A673 (cell line): ENCODE results near the gene LARP4B. TPM values are rescaled to one million over a fixed set of nuclear protein-coding genes. Genes with fewer than 3 reads are reported as not detected.

Experiments used
- BruUV-seq: library from RNA; stranded (reverse); fragments of 400-500 nt; replicated peaks from 2 replicates; lab custom pipeline; 2021; lab: Mats Ljungman, UMichigan
- CTCF ChIA-PET: fragments of 300-600 bp; sonication (Branson Sonifier 250); formaldehyde crosslinking; loops from one replicate; lab custom pipeline; 2022; ENCODE audit warnings: antibody characterized with exemption; lab: Charles Lee
- POLR2A ChIA-PET: fragments of 300-600 bp; sonication (Branson Sonifier 250); formaldehyde crosslinking; loops from one replicate; lab custom pipeline; 2022; ENCODE audit warnings: antibody characterized with exemption; ENCODE audit not compliant: low non-redundant PET; lab: Charles Lee
- DNase-seq: peaks from one replicate; pipeline ENCODE4 v3.0.0-alpha.2; 2015; ENCODE audit warnings: low spot score
- H3K27ac ChIP-seq: fragments of 200-600 bp; sonication (generic); 2 replicates; pipeline ENCODE4 v1.5.1; 2016; ENCODE audit warnings: mixed run types, low read depth, mild to moderate bottlenecking, mixed read lengths, antibody characterized with exemption, low read length; ENCODE audit not compliant: poor library complexity, severe bottlenecking
- H3K27me3 ChIP-seq: fragments of 200-600 bp; sonication (generic); replicated peaks from 2 replicates; pipeline ENCODE4 v1.6.1; 2017; ENCODE audit warnings: mixed run types, low read depth, mild to moderate bottlenecking, mixed read lengths, antibody characterized with exemption, low read length; ENCODE audit not compliant: insufficient read depth, poor library complexity
- H3K36me3 ChIP-seq: fragments of 200-600 bp; sonication (generic); 2 replicates; pipeline ENCODE4 v1.6.1; 2016; ENCODE audit warnings: mixed run types, mild to moderate bottlenecking, mixed read lengths, antibody characterized with exemption, low read length; ENCODE audit not compliant: insufficient read depth, poor library complexity, severe bottlenecking
- H3K4me1 ChIP-seq: fragments of 200-600 bp; sonication (generic); 2 replicates; pipeline ENCODE4 v1.6.1; 2017; ENCODE audit warnings: mixed run types, mild to moderate bottlenecking, mixed read lengths, antibody characterized with exemption, low read length; ENCODE audit not compliant: insufficient read depth, poor library complexity, severe bottlenecking
- H3K4me3 ChIP-seq: fragments of 200-600 bp; sonication (generic); 2 replicates; pipeline ENCODE4 v1.5.1; 2016; ENCODE audit warnings: low read depth, mixed run types, mild to moderate bottlenecking, mixed read lengths, low read length; ENCODE audit not compliant: poor library complexity, severe bottlenecking
- H3K9me3 ChIP-seq: fragments of 200-600 bp; sonication (generic); 2 replicates; pipeline ENCODE4 v1.6.1; 2016; ENCODE audit warnings: mixed run types, low read depth, mild to moderate bottlenecking, mixed read lengths, antibody characterized with exemption, low read length; ENCODE audit not compliant: poor library complexity, severe bottlenecking
- CTCF ChIP-seq: fragments of 300-800, 200-600 bp; sonication (generic); conservative IDR thresholded peaks from 2 replicates; pipeline ENCODE4 v1.5.1; 2017; ENCODE audit warnings: low read depth, mild to moderate bottlenecking, antibody characterized with exemption, low read length, moderate library complexity, mixed read lengths
- EZH2 ChIP-seq: fragments of 200-600 bp; sonication (generic); IDR thresholded peaks from 2 replicates; pipeline ENCODE4 v1.6.1; 2017; ENCODE audit warnings: borderline replicate concordance, low read depth, mild to moderate bottlenecking, mixed read lengths, antibody characterized with exemption, low read length; ENCODE audit not compliant: poor library complexity, severe bottlenecking
- intact Hi-C: fragments of 100-400 bp; cut with micrococcal nuclease; formaldehyde crosslinking; loops from one replicate; pipeline ENCODE4 v1.10.0; 2022; ENCODE audit not compliant: unreplicated experiment
- total RNA-seq: library from RNA; stranded (reverse); gene quantifications from 2 replicates; pipeline ENCODE4 v1.2.3, GENCODE V29; 2021

The LARP4B gene
- total RNA-seq, 1 experiment from 2014 or later: 101 TPM

GRCh38 chr10:905503-905902 lies 26.0 kb downstream of the LARP4B start:
- no peaks in the 10 kb centered on the region for H3K27me3 ChIP-seq
- peak; percentile 11 for DNase-seq
- POLR2A ChIA-PET: no interaction called here
- H3K4me1 ChIP-seq: peaks cover 6% of the 10 kb centered on the region
- no TSS peak for BruUV-seq
- CTCF ChIA-PET: no interaction called here
- H3K9me3 ChIP-seq: no peaks in the 10 kb centered on the region
- peaks cover 3% of the 10 kb centered on the region for H3K36me3 ChIP-seq
- H3K4me3 ChIP-seq: no peak overlapping the region
- intact Hi-C loops: no loop called here
- TF ChIP-seq CTCF: no peak
- no peak for TF ChIP-seq EZH2
- peak overlapping the region; percentile 32 for H3K27ac ChIP-seq

GRCh38 chr10:904403-904802 lies 27.1 kb downstream of the LARP4B start:
- no peak for TF ChIP-seq CTCF
- no peak for TF ChIP-seq EZH2
- H3K36me3 ChIP-seq: peaks cover 3% of the 10 kb centered on the region
- BruUV-seq: no TSS peak
- no peak for DNase-seq
- H3K4me3 ChIP-seq: no peak overlapping the region
- POLR2A ChIA-PET: no interaction called here
- H3K4me1 ChIP-seq: peaks cover 3% of the 10 kb centered on the region
- H3K27me3 ChIP-seq: no peaks in the 10 kb centered on the region
- no peak overlapping the region for H3K27ac ChIP-seq
- intact Hi-C loops: no loop called here
- CTCF ChIA-PET: no interaction called here
- no peaks in the 10 kb centered on the region for H3K9me3 ChIP-seq

- DNase-seq: no peak
- Histone ChIP-seq H3K4me3 (no peak overlapping the region), H3K36me3 (no peaks in the 10 kb centered on the region), H3K4me1 (peaks cover 12% of the 10 kb centered on the region), H3K27ac (no peak overlapping the region), H3K27me3 (no peaks in the 10 kb centered on the region), H3K9me3 (no peaks in the 10 kb centered on the region)
- BruUV-seq: no TSS peak
- intact Hi-C loops: no loop called here
- CTCF ChIA-PET: no interaction called here
- POLR2A ChIA-PET: no interaction called here
- TF ChIP-seq EZH2 (no peak), CTCF (no peak)
Measured at GRCh38 chr10:898141-898540, 33.4 kb downstream of the LARP4B start.
